CD4-positive, alpha-beta T cell (primary cell): ENCODE measurements around the gene NKAPD1. TPM values are rescaled to one million over a fixed set of nuclear protein-coding genes. Genes with fewer than 3 reads are reported as not detected.
"Not testable (repeated sequence)": the region's sequence is repeated elsewhere in the genome, so short reads cannot be mapped to it uniquely, and the experiment has no call there.

Experiments used
- ATAC-seq: fragments of 200-7000 bp; cut with Tn5 transposase; one replicate; pipeline ENCODE4 v1.10.0; 2022; ENCODE audit warnings: mild to moderate bottlenecking; ENCODE audit not compliant: poor library complexity
- CTCF ChIA-PET: fragments of 350-600 bp; sonication (Branson Sonifier 250); formaldehyde crosslinking; loops from one replicate; lab custom pipeline; 2021; ENCODE audit warnings: antibody characterized with exemption, inconsistent platforms; lab: Charles Lee
- POLR2A ChIA-PET: fragments of 350-600 bp; sonication (Branson Sonifier 250); formaldehyde crosslinking; loops from one replicate; lab custom pipeline; 2021; ENCODE audit warnings: antibody characterized with exemption, inconsistent platforms; lab: Charles Lee
- DNase-seq, 14 experiments: peaks; one replicate each; pipeline ENCODE4 v3.0.0-alpha.2; 2013 to 2020; ENCODE audit warnings: mixed read lengths in 2 of 14
- H3K27ac ChIP-seq, 2 donors: one replicate each; pipeline versions ENCODE4 v1.5.1 to v1.7.0; 2013; ENCODE audit warnings: low read length in 2 of 2, low read depth in 1 of 2, mild to moderate bottlenecking in 1 of 2
- H3K27me3 ChIP-seq, 2 experiments: 1 replicate in 1 of 2; 2 replicates in 1 of 2; pipeline versions ENCODE4 v1.6.1 to v1.7.0; 2013; ENCODE audit warnings: low read length in 2 of 2, control low read depth in 1 of 2, mild to moderate bottlenecking in 1 of 2, moderate library complexity in 1 of 2; ENCODE audit not compliant: insufficient read depth in 2 of 2, control insufficient read depth in 1 of 2
- H3K36me3 ChIP-seq: one replicate; pipeline ENCODE4 v1.6.1; 2013; ENCODE audit warnings: low read length, control low read depth; ENCODE audit not compliant: insufficient read depth
- H3K4me1 ChIP-seq: one replicate; pipeline ENCODE4 v1.6.1; 2013; ENCODE audit warnings: low read length, control low read depth; ENCODE audit not compliant: insufficient read depth
- H3K4me3 ChIP-seq: one replicate; pipeline ENCODE4 v1.5.1; 2013; ENCODE audit warnings: mild to moderate bottlenecking, low read length, moderate library complexity
- H3K9me3 ChIP-seq, 2 experiments: 1 replicate in 1 of 2; 2 replicates in 1 of 2; pipeline versions ENCODE4 v1.6.1 to v1.7.0; 2013; ENCODE audit warnings: low read length in 2 of 2, mild to moderate bottlenecking in 2 of 2, control low read depth in 1 of 2, moderate library complexity in 1 of 2; ENCODE audit not compliant: control insufficient read depth in 1 of 2, insufficient read depth in 1 of 2
- H3K27ac Mint-ChIP-seq: one replicate; pipeline ENCODE4 v1.8.0; 2020; ENCODE audit warnings: mixed read lengths
- H3K27me3 Mint-ChIP-seq: one replicate; pipeline ENCODE4 v1.8.0; 2021; ENCODE audit warnings: mixed read lengths
- H3K36me3 Mint-ChIP-seq: one replicate; pipeline ENCODE4 v1.8.0; 2021; ENCODE audit warnings: low read depth, mixed read lengths
- H3K4me1 Mint-ChIP-seq: one replicate; pipeline ENCODE4 v1.8.0; 2021; ENCODE audit warnings: low read depth, mixed read lengths
- H3K4me3 Mint-ChIP-seq: one replicate; pipeline ENCODE4 v1.8.0; 2020; ENCODE audit warnings: mild to moderate bottlenecking, mixed read lengths
- H3K9me3 Mint-ChIP-seq: one replicate; pipeline ENCODE4 v1.8.0; 2020; ENCODE audit warnings: mixed read lengths
- CTCF ChIP-seq: fragments of 200-600 bp; IDR thresholded peaks from one replicate; pipeline ENCODE4 v1.8.0; 2022; ENCODE audit warnings: antibody characterized with exemption, mild to moderate bottlenecking
- intact Hi-C, 2 experiments: fragments of 100-400 bp; cut with DNase I in 1 of 2; cut with micrococcal nuclease in 1 of 2; formaldehyde crosslinking; loops; one replicate each; pipeline versions ENCODE4 v1.15.1 to v1.9.0; 2023 to 2025; cut with DNase I, micrococcal nuclease
- total RNA-seq, 174 experiments: library from RNA in 2 of 174; stranded (reverse) in 2 of 174; gene quantifications; one replicate each; pipeline ENCODE4 v1.2.3 and lab custom pipeline; 2021 to 2026

The NKAPD1 gene
- total RNA-seq, 2 experiments from 2014 or later: 14.8 to 16.0 TPM

- peak overlapping the region; percentile 35 to 75 for H3K27ac ChIP-seq
- CTCF ChIA-PET: interaction anchor here (0.6 to 1.6 kb wide), 4 partner anchors 10 to 148 kb away, joined by 3 to 4 read pairs (median 3); no protein-coding TSS in a partner anchor
- ATAC-seq (no peak), DNase-seq (no peak)
- no peaks in the 10 kb centered on the region for H3K27me3 ChIP-seq
- Mint-ChIP-seq H3K27me3 (no peaks in the 10 kb centered on the region), H3K27ac (peak overlapping the region; percentile 94), H3K4me1 (peaks cover 54% of the 10 kb centered on the region), H3K9me3 (no peaks in the 10 kb centered on the region), H3K36me3 (peaks cover 97% of the 10 kb centered on the region), H3K4me3 (peak overlapping the region; percentile 99)
- intact Hi-C loops: loop anchor here (2.0 to 10.0 kb wide), 7 partner anchors 60 to 1228 kb away; partner anchors contain the start of genes DLAT (in 2 of the 2), SIK2 (in 1 of the 2) and TTC12 (in 1 of the 2)
- H3K9me3 ChIP-seq: no peaks in the 10 kb centered on the region
- POLR2A ChIA-PET: interaction anchor here (0.6 to 3.9 kb wide), 8 partner anchors 8 to 1228 kb away, joined by 3 to 36 read pairs (median 4); partner anchors contain the start of genes ALG9, NKAPD1, PIH1D2 and PTS
- TF ChIP-seq CTCF: no peak
- H3K36me3 ChIP-seq: peaks cover 64% of the 10 kb centered on the region
- H3K4me1 ChIP-seq: peaks cover 32% of the 10 kb centered on the region
- H3K4me3 ChIP-seq: peak overlapping the region; percentile 88
Observed at GRCh38 chr11:112087212-112087611, 13.1 kb downstream of the NKAPD1 start.

GRCh38 chr11:112095302-112095701, 21.2 kb downstream of the NKAPD1 start:
- POLR2A ChIA-PET: interaction anchor here (0.7 to 1.1 kb wide), 3 partner anchors 9 to 1780 kb away, joined by 3 read pairs; partner anchors contain the start of genes SDHD and TIMM8B
- H3K4me3 Mint-ChIP-seq, DNase-seq, H3K27me3 ChIP-seq, CTCF ChIA-PET, H3K9me3 Mint-ChIP-seq, H3K27ac ChIP-seq, intact Hi-C loops, H3K4me1 ChIP-seq, H3K27me3 Mint-ChIP-seq, ATAC-seq, H3K4me3 ChIP-seq, H3K27ac Mint-ChIP-seq, H3K9me3 ChIP-seq: not testable (repeated sequence)
- H3K36me3 ChIP-seq: peaks cover 58% of the 10 kb centered on the region
- H3K36me3 Mint-ChIP-seq: peaks cover 73% of the 10 kb centered on the region
- peaks cover 15% of the 10 kb centered on the region for H3K4me1 Mint-ChIP-seq

- peaks cover 52% of the 10 kb centered on the region for H3K36me3 ChIP-seq
- no peak overlapping the region for H3K4me3 ChIP-seq
- no peak for TF ChIP-seq CTCF
- POLR2A ChIA-PET: no interaction called here
- Mint-ChIP-seq H3K27ac (no peak overlapping the region), H3K36me3 (peaks cover 69% of the 10 kb centered on the region), H3K27me3 (no peaks in the 10 kb centered on the region), H3K4me1 (peaks cover 12% of the 10 kb centered on the region), H3K4me3 (no peak overlapping the region), H3K9me3 (no peaks in the 10 kb centered on the region)
- H3K27ac ChIP-seq: no peak overlapping the region
- no peaks in the 10 kb centered on the region for H3K27me3 ChIP-seq
- CTCF ChIA-PET: no interaction called here
- intact Hi-C loops: no loop called here
- no peak for ATAC-seq
- H3K4me1 ChIP-seq: no peaks in the 10 kb centered on the region
- no peaks in the 10 kb centered on the region for H3K9me3 ChIP-seq
- no peak for DNase-seq
Observed at GRCh38 chr11:112096194-112096593, 22.1 kb downstream of the NKAPD1 start.
